Vagina (tissue), 2 donors: ENCODE measurements around the gene AADACL3.

Source experiments
- POLR2AphosphoS5 ChIP-seq, 2 donors: sonication (generic); formaldehyde crosslinking; IDR thresholded peaks; one replicate each; pipeline ENCODE4 v1.9.0; 2017; ENCODE audit warnings: antibody characterized with exemption in 2 of 2, mild to moderate bottlenecking in 2 of 2, low read depth in 1 of 2; ENCODE audit not compliant: insufficient read depth in 1 of 2
- TF ChIP-seq, protein P1 (sequence below), 3 experiments: fragments of 450-650 bp in 2 of 3; fragments of 200-600 bp in 1 of 3; sonication (generic) in 1 of 3; IDR thresholded peaks; one replicate each; pipeline ENCODE4 v1.5.1; 2017 to 2019; ENCODE audit warnings: antibody characterized with exemption in 3 of 3, mild to moderate bottlenecking in 2 of 3, moderate library complexity in 2 of 3

GRCh38 chr1:12771186-12771585, 55.3 kb downstream of the AADACL3 start:
- no peak for TF ChIP-seq POLR2AphosphoS5 (IDR thresholded peaks at IDR 0.05; ENCODE audit: insufficient read depth in 1 of 2, low read depth in 1 of 2)
- TF ChIP-seq, protein P1, sequence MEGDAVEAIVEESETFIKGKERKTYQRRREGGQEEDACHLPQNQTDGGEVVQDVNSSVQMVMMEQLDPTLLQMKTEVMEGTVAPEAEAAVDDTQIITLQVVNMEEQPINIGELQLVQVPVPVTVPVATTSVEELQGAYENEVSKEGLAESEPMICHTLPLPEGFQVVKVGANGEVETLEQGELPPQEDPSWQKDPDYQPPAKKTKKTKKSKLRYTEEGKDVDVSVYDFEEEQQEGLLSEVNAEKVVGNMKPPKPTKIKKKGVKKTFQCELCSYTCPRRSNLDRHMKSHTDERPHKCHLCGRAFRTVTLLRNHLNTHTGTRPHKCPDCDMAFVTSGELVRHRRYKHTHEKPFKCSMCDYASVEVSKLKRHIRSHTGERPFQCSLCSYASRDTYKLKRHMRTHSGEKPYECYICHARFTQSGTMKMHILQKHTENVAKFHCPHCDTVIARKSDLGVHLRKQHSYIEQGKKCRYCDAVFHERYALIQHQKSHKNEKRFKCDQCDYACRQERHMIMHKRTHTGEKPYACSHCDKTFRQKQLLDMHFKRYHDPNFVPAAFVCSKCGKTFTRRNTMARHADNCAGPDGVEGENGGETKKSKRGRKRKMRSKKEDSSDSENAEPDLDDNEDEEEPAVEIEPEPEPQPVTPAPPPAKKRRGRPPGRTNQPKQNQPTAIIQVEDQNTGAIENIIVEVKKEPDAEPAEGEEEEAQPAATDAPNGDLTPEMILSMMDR (IDR thresholded peaks at IDR 0.05), result no peak
